Activated B cell treated with CpG ODN at 0.5 μM for 24 hours (primary cell): ENCODE results near the gene PKHD1. TPM values are rescaled to one million over a fixed set of nuclear protein-coding genes. Genes with fewer than 3 reads are reported as not detected.
"Not testable (repeated sequence)": the region's sequence is repeated elsewhere in the genome, so short reads cannot be mapped to it uniquely, and the experiment has no call there.

ENCODE experiments used
- ATAC-seq: fragments of 200-7000 bp; cut with Tn5 transposase; one replicate; pipeline ENCODE4 v1.10.0; 2021; ENCODE audit warnings: low read depth, mild to moderate bottlenecking, moderate library complexity
- CTCF ChIA-PET: fragments of 350-600 bp; sonication (Branson Sonifier 250); formaldehyde crosslinking; loops from one replicate; lab custom pipeline; 2021; ENCODE audit warnings: antibody characterized with exemption; lab: Charles Lee
- POLR2A ChIA-PET: fragments of 350-600 bp; sonication (Branson Sonifier 250); formaldehyde crosslinking; loops from one replicate; lab custom pipeline; 2021; ENCODE audit warnings: antibody characterized with exemption; lab: Charles Lee
- DNase-seq: peaks from one replicate; pipeline ENCODE4 v3.0.0; 2022
- H3K27ac Mint-ChIP-seq: one replicate; pipeline ENCODE4 v1.8.0; 2020; ENCODE audit warnings: mixed read lengths
- H3K27me3 Mint-ChIP-seq: one replicate; pipeline ENCODE4 v1.8.0; 2021; ENCODE audit warnings: mixed read lengths
- H3K36me3 Mint-ChIP-seq: one replicate; pipeline ENCODE4 v1.8.0; 2021; ENCODE audit warnings: low read depth, mixed read lengths
- H3K4me1 Mint-ChIP-seq: one replicate; pipeline ENCODE4 v1.8.0; 2021; ENCODE audit warnings: mixed read lengths
- H3K4me3 Mint-ChIP-seq: one replicate; pipeline ENCODE4 v1.8.0; 2020; ENCODE audit warnings: mild to moderate bottlenecking, mixed read lengths
- H3K9me3 Mint-ChIP-seq: one replicate; pipeline ENCODE4 v1.8.0; 2020; ENCODE audit warnings: mixed read lengths
- CTCF ChIP-seq: fragments of 200-600 bp; IDR thresholded peaks from one replicate; pipeline ENCODE4 v1.8.0; 2022; ENCODE audit warnings: antibody characterized with exemption, mild to moderate bottlenecking
- intact Hi-C: fragments of 100-400 bp; cut with micrococcal nuclease; formaldehyde crosslinking; loops from one replicate; pipeline ENCODE4 v1.15.1; 2024
- total RNA-seq: library from RNA; stranded (reverse); gene quantifications from 2 replicates; pipeline ENCODE4 v1.2.3, GENCODE V29; 2022

Gene PKHD1
- total RNA-seq, 1 donor from 2014 or later = not detected

GRCh38 chr6:51954681-51955080 is 132.7 kb downstream of the PKHD1 start:
- no peaks in the 10 kb centered on the region for H3K9me3 Mint-ChIP-seq
- intact Hi-C loops = no loop called here
- CTCF ChIA-PET = no interaction called here
- no peak for TF ChIP-seq CTCF
- no peak overlapping the region for H3K27ac Mint-ChIP-seq
- no peaks in the 10 kb centered on the region for H3K27me3 Mint-ChIP-seq
- no peak overlapping the region for H3K4me3 Mint-ChIP-seq
- no peaks in the 10 kb centered on the region for H3K36me3 Mint-ChIP-seq
- no peak for DNase-seq
- no peaks in the 10 kb centered on the region for H3K4me1 Mint-ChIP-seq
- no peak for ATAC-seq
- POLR2A ChIA-PET = no interaction called here

- Mint-ChIP-seq H3K4me3 (no peak overlapping the region), H3K9me3 (no peaks in the 10 kb centered on the region), H3K27ac (no peak overlapping the region), H3K4me1 (no peaks in the 10 kb centered on the region), H3K36me3 (no peaks in the 10 kb centered on the region), H3K27me3 (no peaks in the 10 kb centered on the region)
- no peak for TF ChIP-seq CTCF
- intact Hi-C loops = no loop called here
- DNase-seq (no peak), ATAC-seq (no peak)
- CTCF ChIA-PET = no interaction called here
- POLR2A ChIA-PET = no interaction called here
These were observed 134.2 kb downstream of the PKHD1 start for GRCh38 chr6:51953246-51953645.

GRCh38 chr6:51951924-51952323 is 135.5 kb downstream of the PKHD1 start:
- DNase-seq = no peak
- H3K36me3 Mint-ChIP-seq = no peaks in the 10 kb centered on the region
- H3K27ac Mint-ChIP-seq = no peak overlapping the region
- H3K4me1 Mint-ChIP-seq = no peaks in the 10 kb centered on the region
- H3K4me3 Mint-ChIP-seq = no peak overlapping the region
- intact Hi-C loops = no loop called here
- no peak for ATAC-seq
- no peaks in the 10 kb centered on the region for H3K9me3 Mint-ChIP-seq
- H3K27me3 Mint-ChIP-seq = no peaks in the 10 kb centered on the region
- POLR2A ChIA-PET = no interaction called here
- CTCF ChIA-PET = no interaction called here
- TF ChIP-seq CTCF = no peak

- TF ChIP-seq CTCF = no peak
- no peaks in the 10 kb centered on the region for H3K9me3 Mint-ChIP-seq
- H3K4me1 Mint-ChIP-seq = no peaks in the 10 kb centered on the region
- ATAC-seq = no peak
- intact Hi-C loops = no loop called here
- no peak overlapping the region for H3K27ac Mint-ChIP-seq
- ChIA-PET POLR2A (no interaction called here), CTCF (no interaction called here)
- H3K4me3 Mint-ChIP-seq = no peak overlapping the region
- peaks cover 1% of the 10 kb centered on the region for H3K27me3 Mint-ChIP-seq
- DNase-seq = no peak
- no peaks in the 10 kb centered on the region for H3K36me3 Mint-ChIP-seq
These were observed 137.9 kb downstream of the PKHD1 start for GRCh38 chr6:51949526-51949925.

GRCh38 chr6:51939695-51940094 is 147.7 kb downstream of the PKHD1 start:
- H3K9me3 Mint-ChIP-seq, H3K4me3 Mint-ChIP-seq, CTCF ChIA-PET, intact Hi-C loops, DNase-seq, H3K27ac Mint-ChIP-seq, H3K4me1 Mint-ChIP-seq, H3K36me3 Mint-ChIP-seq, ATAC-seq, H3K27me3 Mint-ChIP-seq, POLR2A ChIA-PET: not testable (repeated sequence)
